Measurements from ENCODE around the gene COQ9.

COQ9 gene

GRCh38 chr16:57473176-57473840 lies 26.0 kb downstream of the COQ9 start:
- no peak for DNase-seq (ENCODE audit: low spot score)

- DNase-seq (ENCODE audit: low spot score), result no peak
Measured at GRCh38 chr16:57473906-57474305, 26.6 kb downstream of the COQ9 start.

- no peak for DNase-seq (ENCODE audit: low spot score)
Measured at GRCh38 chr16:57474671-57475661, 27.7 kb downstream of the COQ9 start.

GRCh38 chr16:57475711-57476339 lies 28.5 kb downstream of the COQ9 start:
- peak; percentile 89 for DNase-seq (ENCODE audit: low spot score)

- no peak for DNase-seq (ENCODE audit: low spot score)
Measured at GRCh38 chr16:57476546-57477410, 29.5 kb downstream of the COQ9 start.

GRCh38 chr16:57477531-57478202 lies 30.4 kb downstream of the COQ9 start:
- no peak for DNase-seq (ENCODE audit: low spot score)

GRCh38 chr16:57478396-57479204 lies 31.3 kb downstream of the COQ9 start:
- no peak for DNase-seq (ENCODE audit: low spot score)

GRCh38 chr16:57479205-57479975 lies 32.1 kb downstream of the COQ9 start:
- no peak for DNase-seq (ENCODE audit: low spot score)

GRCh38 chr16:57479976-57480753 lies 32.9 kb downstream of the COQ9 start:
- DNase-seq (ENCODE audit: low spot score), result no peak

- DNase-seq (ENCODE audit: low spot score), result no peak
Measured at GRCh38 chr16:57480754-57481230, 33.5 kb downstream of the COQ9 start.

- DNase-seq (ENCODE audit: low spot score), result no peak
Measured at GRCh38 chr16:57481421-57481820, 34.1 kb downstream of the COQ9 start.

GRCh38 chr16:57482845-57483545 lies 35.7 kb downstream of the COQ9 start:
- DNase-seq (ENCODE audit: low spot score), result no peak

GRCh38 chr16:57483725-57484514 lies 36.6 kb downstream of the COQ9 start:
- no peak for DNase-seq (ENCODE audit: low spot score)

- DNase-seq (ENCODE audit: low spot score), result no peak
Measured at GRCh38 chr16:57484515-57485005, 37.3 kb downstream of the COQ9 start.

GRCh38 chr16:57485091-57485915 lies 38.0 kb downstream of the COQ9 start:
- no peak for DNase-seq (ENCODE audit: low spot score)

All from kidney capillary endothelial cell (primary cell).